HEK293T (cell line): ENCODE measurements around the gene CLC.

Experiments
- FOXA1 ChIP-seq: fragments of 450-650 bp; IDR thresholded peaks from 2 replicates; pipeline ENCODE4 v1.6.1; 2016; ENCODE audit warnings: mild to moderate bottlenecking
- FOXK2 ChIP-seq: fragments of 450-650 bp; IDR thresholded peaks from 2 replicates; pipeline ENCODE4 v1.6.1; 2016; ENCODE audit warnings: mild to moderate bottlenecking
- FOXM1 ChIP-seq: fragments of 450-650 bp; IDR thresholded peaks from 2 replicates; pipeline ENCODE4 v1.6.1; 2017; ENCODE audit warnings: mild to moderate bottlenecking, borderline replicate concordance
- LEF1 ChIP-seq: fragments of 450-650 bp; IDR thresholded peaks from 2 replicates; pipeline ENCODE4 v1.6.1; 2017; ENCODE audit warnings: mild to moderate bottlenecking, borderline replicate concordance
- PKNOX1 ChIP-seq: fragments of 450-650 bp; IDR thresholded peaks from 2 replicates; pipeline ENCODE4 v1.6.1; 2016
- SUZ12 ChIP-seq: fragments of 450-650 bp; IDR thresholded peaks from 2 replicates; pipeline ENCODE4 v1.6.1; 2016; ENCODE audit warnings: mild to moderate bottlenecking
- TARDBP ChIP-seq: fragments of 450-650 bp; IDR thresholded peaks from 2 replicates; pipeline ENCODE4 v1.6.1; 2016

- TF ChIP-seq FOXA1: no peak
- no peak for TF ChIP-seq SUZ12
- no peak for TF ChIP-seq FOXK2
- no peak for TF ChIP-seq FOXM1
- TF ChIP-seq LEF1: no peak
- no peak for TF ChIP-seq PKNOX1
- no peak for TF ChIP-seq TARDBP
These were observed 16.7 kb upstream of the CLC start for GRCh38 chr19:39754544-39754943.
